AG04450 (cell line): Measurements from ENCODE around the gene MIDN. TPM values are rescaled to one million over a fixed set of nuclear protein-coding genes. Genes with fewer than 3 reads are reported as not detected.
A peak's percentile ranks its signal among the peaks of the same experiment; 100 is the strongest.

Experiments used
- CTCF ChIA-PET: fragments of 300-600, 350-600 bp; formaldehyde crosslinking; extraction: SDS; loops from one replicate; lab custom pipeline; 2022; ENCODE audit warnings: antibody characterized with exemption, inconsistent platforms; lab: Charles Lee
- POLR2A ChIA-PET: fragments of 350-600 bp; formaldehyde crosslinking; extraction: SDS; loops from one replicate; lab custom pipeline; 2021; ENCODE audit warnings: antibody characterized with exemption, inconsistent platforms; lab: Yijun Ruan, JAX
- DNase-seq: peaks from one replicate; pipeline ENCODE4 v3.0.0-alpha.2; 2011; ENCODE audit warnings: low read depth, low spot score
- H3K27ac ChIP-seq: one replicate; pipeline ENCODE4 v1.5.1; 2012; ENCODE audit warnings: low read depth, low read length, control low read depth
- H3K27me3 ChIP-seq: one replicate; pipeline ENCODE4 v1.6.0; 2012; ENCODE audit warnings: low read length; ENCODE audit not compliant: control insufficient read depth, insufficient read depth
- H3K4me3 ChIP-seq: 2 replicates; pipeline ENCODE4 v1.5.1; 2011; ENCODE audit warnings: mild to moderate bottlenecking, low read depth, low read length, control low read depth
- H3K9me3 ChIP-seq: 2 replicates; pipeline ENCODE4 v1.5.1; 2012; ENCODE audit warnings: low read length; ENCODE audit not compliant: control insufficient read depth, insufficient read depth
- polyA plus RNA-seq: library from polyadenylated mRNA; depleted of rRNA; stranded (reverse); fragments of >200 nt; gene quantifications from 2 replicates; pipeline ENCODE4 v1.2.3, GENCODE V29; 2011
- TF ChIP-seq, protein P1 (sequence below): IDR thresholded peaks from 2 replicates; pipeline ENCODE4 v1.5.1; 2011; ENCODE audit warnings: low read depth, low read length, control low read depth, inconsistent platforms

The MIDN gene
- polyA plus RNA-seq, 1 experiment, result 6.6 TPM

GRCh38 chr19:1253514-1254080 is 5.2 kb downstream of the MIDN start:
- TF ChIP-seq, protein P1, sequence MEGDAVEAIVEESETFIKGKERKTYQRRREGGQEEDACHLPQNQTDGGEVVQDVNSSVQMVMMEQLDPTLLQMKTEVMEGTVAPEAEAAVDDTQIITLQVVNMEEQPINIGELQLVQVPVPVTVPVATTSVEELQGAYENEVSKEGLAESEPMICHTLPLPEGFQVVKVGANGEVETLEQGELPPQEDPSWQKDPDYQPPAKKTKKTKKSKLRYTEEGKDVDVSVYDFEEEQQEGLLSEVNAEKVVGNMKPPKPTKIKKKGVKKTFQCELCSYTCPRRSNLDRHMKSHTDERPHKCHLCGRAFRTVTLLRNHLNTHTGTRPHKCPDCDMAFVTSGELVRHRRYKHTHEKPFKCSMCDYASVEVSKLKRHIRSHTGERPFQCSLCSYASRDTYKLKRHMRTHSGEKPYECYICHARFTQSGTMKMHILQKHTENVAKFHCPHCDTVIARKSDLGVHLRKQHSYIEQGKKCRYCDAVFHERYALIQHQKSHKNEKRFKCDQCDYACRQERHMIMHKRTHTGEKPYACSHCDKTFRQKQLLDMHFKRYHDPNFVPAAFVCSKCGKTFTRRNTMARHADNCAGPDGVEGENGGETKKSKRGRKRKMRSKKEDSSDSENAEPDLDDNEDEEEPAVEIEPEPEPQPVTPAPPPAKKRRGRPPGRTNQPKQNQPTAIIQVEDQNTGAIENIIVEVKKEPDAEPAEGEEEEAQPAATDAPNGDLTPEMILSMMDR, result no peak
- Histone ChIP-seq H3K9me3 (no peaks in the 10 kb centered on the region; the same call in 1 of the 2 replicates), H3K27ac (peak overlapping the region; percentile 92), H3K4me3 (peak overlapping the region; percentile 86), H3K27me3 (no peaks in the 10 kb centered on the region)
- CTCF ChIA-PET, result interaction anchor here (0.8 to 1.7 kb wide), 3 partner anchors 9 to 13 kb away, joined by 3 to 11 read pairs (median 10); no protein-coding TSS in a partner anchor
- no peak for DNase-seq
- POLR2A ChIA-PET, result interaction anchor here (0.5 to 7.4 kb wide), 16 partner anchors 9 to 371 kb away, joined by 3 to 241 read pairs (median 6); partner anchors contain the start of genes ATP5F1D, CIRBP, CNN2 and FAM174C

- Histone ChIP-seq H3K27ac (peak overlapping the region; percentile 92), H3K9me3 (no peaks in the 10 kb centered on the region; the same call in 1 of the 2 replicates), H3K27me3 (no peaks in the 10 kb centered on the region), H3K4me3 (peak overlapping the region; percentile 86; the same call in 1 of the 2 replicates)
- ChIA-PET POLR2A (interaction anchor here (0.5 to 7.4 kb wide), 6 partner anchors 10 to 371 kb away, joined by 5 to 241 read pairs (median 10); partner anchors contain the start of genes ATP5F1D, CIRBP and FAM174C), CTCF (interaction anchor here (1.7 kb wide), 1 partner anchor 12 kb away, joined by 10 read pairs; no protein-coding TSS in a partner anchor)
- TF ChIP-seq, protein P1, result no peak
- no peak for DNase-seq
Measured at GRCh38 chr19:1254081-1254527, 5.7 kb downstream of the MIDN start.

DNA sequence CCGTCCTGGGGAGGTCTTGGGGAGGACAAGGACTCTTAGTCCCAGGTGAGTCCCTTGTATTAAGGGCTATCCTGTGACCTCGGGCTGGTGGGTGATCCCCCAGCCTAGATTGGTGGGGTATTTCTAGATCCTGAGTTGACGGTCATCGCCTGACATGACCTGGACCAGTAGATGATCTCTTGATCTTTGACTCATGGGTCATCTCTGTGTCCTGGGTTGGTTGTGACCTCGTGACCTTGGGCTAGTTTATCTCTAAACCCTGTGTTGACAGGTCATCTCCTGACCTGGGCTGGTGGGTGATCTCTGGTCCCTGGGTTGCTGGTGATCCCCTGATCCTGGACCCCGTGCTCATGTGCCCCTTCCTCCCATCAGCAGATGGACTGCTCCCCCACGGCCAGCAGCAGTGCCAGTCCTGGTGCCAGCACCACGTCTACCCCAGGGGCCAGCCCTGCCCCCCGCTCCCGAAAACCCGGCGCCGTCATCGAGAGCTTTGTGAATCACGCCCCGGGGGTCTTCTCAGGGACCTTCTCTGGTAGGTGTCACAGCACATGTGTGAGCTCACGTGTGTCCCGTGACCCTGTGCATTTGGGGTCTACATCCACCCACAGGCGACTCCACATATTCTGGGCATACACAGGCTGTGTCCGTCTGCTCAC is 6.3 kb downstream of the MIDN start:
- H3K27me3 ChIP-seq, result no peaks in the 10 kb centered on the region
- ChIA-PET CTCF (interaction anchor here (2.4 to 3.1 kb wide), 2 partner anchors 10 to 12 kb away, joined by 13 to 16 read pairs; no protein-coding TSS in a partner anchor), POLR2A (interaction anchor here (7.4 kb wide), 1 partner anchor 12 kb away, joined by 241 read pairs; the partner anchor contains the start of gene CIRBP)
- H3K9me3 ChIP-seq, result no peaks in the 10 kb centered on the region; the same call in 1 of the 2 replicates
- H3K27ac ChIP-seq, result peak overlapping the region; percentile 73
- TF ChIP-seq, protein P1, result no peak
- DNase-seq, result no peak
- no peak overlapping the region for H3K4me3 ChIP-seq

GRCh38 chr19:1255186-1256161 is 7.1 kb downstream of the MIDN start:
- Histone ChIP-seq H3K27ac (peak overlapping the region; percentile 73), H3K27me3 (no peaks in the 10 kb centered on the region), H3K9me3 (no peaks in the 10 kb centered on the region; the same call in 1 of the 2 replicates), H3K4me3 (no peak overlapping the region)
- ChIA-PET CTCF (interaction anchor here (2.4 to 3.1 kb wide), 2 partner anchors 11 kb away, joined by 13 to 16 read pairs; no protein-coding TSS in a partner anchor), POLR2A (interaction anchor here (0.6 to 7.4 kb wide), 2 partner anchors 11 to 18 kb away, joined by 3 to 241 read pairs; partner anchors contain the start of gene CIRBP)
- TF ChIP-seq, protein P1, result no peak
- DNase-seq, result no peak
